ENCODE data around the gene IMMP2L. TPM values are rescaled to one million over a fixed set of nuclear protein-coding genes. Genes with fewer than 3 reads are reported as not detected.
A peak's percentile ranks its signal among the peaks of the same experiment; 100 is the strongest.

IMMP2L gene
- total RNA-seq, 1 experiment from 2014 or later = 8.6 TPM

DNA sequence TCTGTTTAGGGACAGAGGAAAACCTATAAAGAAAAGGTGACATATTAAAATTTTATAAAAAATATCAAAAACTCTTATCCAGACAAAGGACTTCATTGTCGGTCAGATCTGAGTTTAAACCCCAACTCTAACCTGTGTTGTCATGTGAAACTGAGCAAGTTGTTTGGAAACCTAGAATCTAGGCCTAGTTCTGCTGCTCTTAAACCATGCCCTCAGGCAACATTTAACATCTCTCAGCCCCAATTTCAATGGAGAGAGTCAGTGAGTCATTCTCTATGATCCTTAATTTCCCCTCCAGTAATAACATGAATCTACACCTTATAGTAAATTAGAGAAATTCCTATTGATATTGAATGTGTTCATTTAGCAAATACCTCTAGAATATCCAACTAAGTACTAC is 192.3 kb downstream of the IMMP2L start:
- H3K4me2 ChIP-seq (ENCODE audit: low read length) = no peak overlapping the region
- no peaks in the 10 kb centered on the region for H3K79me2 ChIP-seq (ENCODE audit: low read length)
- H2AFZ ChIP-seq (ENCODE audit: low read length) = no peak overlapping the region
- TF ChIP-seq EZH2 (IDR thresholded peaks at IDR 0.05; ENCODE audit: low read length, unreplicated experiment) (no peak), EZH2phosphoT487 (IDR thresholded peaks at IDR 0.05; ENCODE audit: borderline replicate concordance, low read length) (no peak)
- TF ChIP-seq, protein P1, sequence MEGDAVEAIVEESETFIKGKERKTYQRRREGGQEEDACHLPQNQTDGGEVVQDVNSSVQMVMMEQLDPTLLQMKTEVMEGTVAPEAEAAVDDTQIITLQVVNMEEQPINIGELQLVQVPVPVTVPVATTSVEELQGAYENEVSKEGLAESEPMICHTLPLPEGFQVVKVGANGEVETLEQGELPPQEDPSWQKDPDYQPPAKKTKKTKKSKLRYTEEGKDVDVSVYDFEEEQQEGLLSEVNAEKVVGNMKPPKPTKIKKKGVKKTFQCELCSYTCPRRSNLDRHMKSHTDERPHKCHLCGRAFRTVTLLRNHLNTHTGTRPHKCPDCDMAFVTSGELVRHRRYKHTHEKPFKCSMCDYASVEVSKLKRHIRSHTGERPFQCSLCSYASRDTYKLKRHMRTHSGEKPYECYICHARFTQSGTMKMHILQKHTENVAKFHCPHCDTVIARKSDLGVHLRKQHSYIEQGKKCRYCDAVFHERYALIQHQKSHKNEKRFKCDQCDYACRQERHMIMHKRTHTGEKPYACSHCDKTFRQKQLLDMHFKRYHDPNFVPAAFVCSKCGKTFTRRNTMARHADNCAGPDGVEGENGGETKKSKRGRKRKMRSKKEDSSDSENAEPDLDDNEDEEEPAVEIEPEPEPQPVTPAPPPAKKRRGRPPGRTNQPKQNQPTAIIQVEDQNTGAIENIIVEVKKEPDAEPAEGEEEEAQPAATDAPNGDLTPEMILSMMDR (conservative IDR thresholded peaks at IDR 0.05; ENCODE audit: low read depth, low read length) = no peak
- no peak overlapping the region for H3K9ac ChIP-seq (ENCODE audit: low read length)
- H3K36me3 ChIP-seq (ENCODE audit: low read depth, low read length) = no peaks in the 10 kb centered on the region
- no peaks in the 10 kb centered on the region for H3K9me2 ChIP-seq (replicated peaks; ENCODE audit: low read length)
- BruUV-seq (replicated peaks) = no TSS peak
- no peaks in the 10 kb centered on the region for H3K27me3 ChIP-seq (ENCODE audit: low read length)
- no peak overlapping the region for H3K27ac ChIP-seq (ENCODE audit: low read length)
- DNase-seq = peak; percentile 7
- intact Hi-C loops (cut with micrococcal nuclease) = no loop called here
- no peak overlapping the region for H3K4me3 ChIP-seq (ENCODE audit: low read length)
- ChIA-PET POLR2A (ENCODE audit: unreplicated experiment) (no interaction called here), CTCF (no interaction called here)
- H3K4me1 ChIP-seq (ENCODE audit: insufficient read depth, low read length) = no peaks in the 10 kb centered on the region
- ATAC-seq = no peak
- H3F3A ChIP-seq (ENCODE audit: low read length, unreplicated experiment) = no peaks in the 10 kb centered on the region
- H3K9me3 ChIP-seq (ENCODE audit: low read length) = no peaks in the 10 kb centered on the region
- no peaks in the 10 kb centered on the region for H4K20me1 ChIP-seq (ENCODE audit: low read length)

DNA sequence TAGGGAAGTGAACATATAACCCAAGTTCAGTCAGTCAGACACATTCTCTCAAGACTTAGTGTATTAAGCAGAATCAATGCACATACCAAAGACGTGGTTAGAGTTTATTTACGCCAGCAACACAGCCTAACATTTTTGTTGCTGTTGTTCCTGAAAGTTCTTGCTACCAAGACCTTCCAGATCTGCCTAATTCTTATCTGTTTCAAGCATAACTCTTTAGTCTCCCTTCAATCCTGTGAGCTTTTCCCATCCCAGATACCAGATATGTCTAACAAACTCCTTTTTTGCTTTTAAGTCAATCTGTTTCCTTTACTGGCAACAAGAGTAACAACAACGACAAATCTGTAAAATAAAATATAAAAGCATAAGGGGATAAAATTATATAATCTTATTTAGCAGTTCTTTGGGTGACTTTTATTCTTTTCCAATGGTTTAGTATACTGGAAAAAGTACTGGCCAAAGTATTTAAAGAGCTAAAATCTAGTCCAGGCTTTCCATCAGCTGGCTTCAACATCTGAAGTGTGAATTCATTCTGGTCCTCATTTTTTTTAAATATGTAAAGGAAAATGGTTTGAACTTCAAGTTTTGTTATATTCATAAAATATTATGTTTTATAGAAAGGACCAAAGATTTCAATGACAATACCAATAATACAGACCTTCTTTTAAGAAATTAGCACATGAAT is 193.8 kb downstream of the IMMP2L start:
- ChIA-PET POLR2A (ENCODE audit: unreplicated experiment) (no interaction called here), CTCF (no interaction called here)
- H3K9me3 ChIP-seq (ENCODE audit: low read length) = no peaks in the 10 kb centered on the region
- H3K9ac ChIP-seq (ENCODE audit: low read length) = no peak overlapping the region
- no peaks in the 10 kb centered on the region for H4K20me1 ChIP-seq (ENCODE audit: low read length)
- H3K4me3 ChIP-seq (ENCODE audit: low read length) = no peak overlapping the region
- TF ChIP-seq, protein P1 (conservative IDR thresholded peaks at IDR 0.05; ENCODE audit: low read depth, low read length) = no peak
- TF ChIP-seq EZH2 (IDR thresholded peaks at IDR 0.05; ENCODE audit: low read length, unreplicated experiment) (no peak), EZH2phosphoT487 (IDR thresholded peaks at IDR 0.05; ENCODE audit: borderline replicate concordance, low read length) (no peak)
- H3K27ac ChIP-seq (ENCODE audit: low read length) = no peak overlapping the region
- no peak for ATAC-seq
- H3K36me3 ChIP-seq (ENCODE audit: low read depth, low read length) = no peaks in the 10 kb centered on the region
- BruUV-seq (replicated peaks) = no TSS peak
- no peaks in the 10 kb centered on the region for H3K9me2 ChIP-seq (replicated peaks; ENCODE audit: low read length)
- no peaks in the 10 kb centered on the region for H3F3A ChIP-seq (ENCODE audit: low read length, unreplicated experiment)
- no peak overlapping the region for H2AFZ ChIP-seq (ENCODE audit: low read length)
- peaks cover 4% of the 10 kb centered on the region for H3K4me1 ChIP-seq (ENCODE audit: insufficient read depth, low read length)
- no peak for DNase-seq
- H3K79me2 ChIP-seq (ENCODE audit: low read length) = no peaks in the 10 kb centered on the region
- H3K4me2 ChIP-seq (ENCODE audit: low read length) = no peak overlapping the region
- no peaks in the 10 kb centered on the region for H3K27me3 ChIP-seq (ENCODE audit: low read length)
- intact Hi-C loops (cut with micrococcal nuclease) = loop anchor here (5.0 kb wide), 1 partner anchor 39 kb away; no protein-coding TSS in a partner anchor

DNA sequence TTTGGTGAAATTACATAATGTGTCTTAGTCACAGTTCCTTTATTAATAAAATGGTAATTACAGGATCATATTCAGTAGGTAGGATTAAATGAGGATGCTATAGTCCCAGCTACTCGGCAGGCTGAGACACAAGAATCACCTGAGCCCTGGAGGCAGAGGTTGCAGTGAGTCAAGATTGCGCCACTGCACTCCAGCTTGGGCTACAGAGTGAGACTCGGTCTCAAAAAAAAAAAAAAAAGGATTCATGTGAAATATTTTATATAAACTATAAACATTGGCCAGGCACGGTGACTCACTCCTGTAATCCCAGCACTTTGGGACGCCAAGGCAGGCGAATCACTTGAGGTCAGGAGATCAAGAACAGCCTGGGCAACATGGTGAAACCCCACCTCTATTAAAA is 197.9 kb downstream of the IMMP2L start:
- H3K4me2 ChIP-seq (ENCODE audit: low read length) = peak overlapping the region; percentile 32; the same call in 1 of the 2 replicates
- DNase-seq = peak; percentile 81
- intact Hi-C loops (cut with micrococcal nuclease) = loop anchor here (5.0 kb wide), 1 partner anchor 73 kb away; no protein-coding TSS in a partner anchor

More for the DNA sequence above, 197.9 kb downstream of the IMMP2L start:
- Histone ChIP-seq H3K27ac (ENCODE audit: low read length) (peak overlapping the region; percentile 43), H3K36me3 (ENCODE audit: low read depth, low read length) (no peaks in the 10 kb centered on the region), H3K4me1 (ENCODE audit: insufficient read depth, low read length) (peaks cover 16% of the 10 kb centered on the region), H4K20me1 (ENCODE audit: low read length) (no peaks in the 10 kb centered on the region), H3K9ac (ENCODE audit: low read length) (no peak overlapping the region), H3F3A (ENCODE audit: low read length, unreplicated experiment) (no peaks in the 10 kb centered on the region), H3K79me2 (ENCODE audit: low read length) (no peaks in the 10 kb centered on the region), H3K9me2 (replicated peaks; ENCODE audit: low read length) (no peaks in the 10 kb centered on the region), H3K4me3 (ENCODE audit: low read length) (no peak overlapping the region), H3K9me3 (ENCODE audit: low read length) (no peaks in the 10 kb centered on the region), H3K27me3 (ENCODE audit: low read length) (no peaks in the 10 kb centered on the region), H2AFZ (ENCODE audit: low read length) (no peak overlapping the region)
- POLR2A ChIA-PET (ENCODE audit: unreplicated experiment) = no interaction called here
- CTCF ChIA-PET = no interaction called here
- BruUV-seq (replicated peaks) = no TSS peak
- TF ChIP-seq, protein P1 (conservative IDR thresholded peaks at IDR 0.05; ENCODE audit: low read depth, low read length) = no peak
- TF ChIP-seq EZH2 (IDR thresholded peaks at IDR 0.05; ENCODE audit: low read length, unreplicated experiment) (no peak), EZH2phosphoT487 (IDR thresholded peaks at IDR 0.05; ENCODE audit: borderline replicate concordance, low read length) (no peak)
- ATAC-seq = peak; percentile 98
